ENCODE results near the gene GFRA4.

Gene GFRA4

DNA sequence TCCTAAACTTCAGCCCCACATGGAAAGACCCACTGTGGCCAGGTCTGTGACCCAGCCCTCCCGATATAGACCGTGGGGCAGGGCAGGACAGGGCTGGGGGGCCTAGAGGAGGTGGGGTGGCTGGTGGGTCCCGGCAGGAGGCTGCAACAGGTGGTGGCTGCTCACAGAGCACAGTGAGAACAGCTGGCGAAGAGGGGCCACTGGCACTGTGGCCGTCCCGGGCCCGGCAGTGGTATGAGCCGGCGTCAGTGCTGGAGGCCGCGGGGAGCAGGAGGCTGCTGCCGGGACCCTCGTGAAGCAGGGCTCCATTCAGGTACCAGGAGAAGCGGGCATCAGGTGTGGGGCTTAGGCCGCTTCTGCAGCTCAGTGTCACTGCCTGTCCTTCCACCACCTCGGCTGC is 35.8 kb upstream of the GFRA4 start:
- Histone ChIP-seq H3K27ac (ENCODE audit: extremely low read depth, low read depth, low read length) (no peak overlapping the region), H3K36me3 (ENCODE audit: control insufficient read depth in 2 of 2, insufficient read depth in 1 of 2, low read length in 2 of 2) (no peaks in the 10 kb centered on the region), H3K4me3 (ENCODE audit: low read depth, low read length) (no peak overlapping the region), H3K4me1 (ENCODE audit: control insufficient read depth, insufficient read depth, low read length) (no peaks in the 10 kb centered on the region), H3K9me3 (ENCODE audit: control insufficient read depth, insufficient read depth, low read depth, low read length) (no peaks in the 10 kb centered on the region)
- CTCF ChIA-PET = interaction anchor here (0.7 to 4.7 kb wide), 6 partner anchors 9 to 96 kb away, joined by 3 to 40 read pairs (median 4); no protein-coding TSS in a partner anchor
- TF ChIP-seq ZNF24 (tag by site-specific recombination; IDR thresholded peaks at IDR 0.05) = no peak
- TF ChIP-seq ZBTB20 (tag by site-specific recombination; IDR thresholded peaks at IDR 0.05) = no peak
- TF ChIP-seq SCRT2 (tag by site-specific recombination; IDR thresholded peaks at IDR 0.05) = peak; percentile 90
- peak; percentile 52; the same call in 1 of the 2 replicates for TF ChIP-seq SCRT1 (tag by site-specific recombination; IDR thresholded peaks at IDR 0.05; ENCODE audit: borderline replicate concordance)
- no peak for TF ChIP-seq ZNF677 (tag by site-specific recombination; IDR thresholded peaks at IDR 0.05)
- no peak for TF ChIP-seq ZNF266 (tag by site-specific recombination; IDR thresholded peaks at IDR 0.05; ENCODE audit: low read depth)
- no peak for TF ChIP-seq ZNF221 (tag by site-specific recombination; IDR thresholded peaks at IDR 0.05; ENCODE audit: borderline replicate concordance)
- POLR2A ChIA-PET = no interaction called here

DNA sequence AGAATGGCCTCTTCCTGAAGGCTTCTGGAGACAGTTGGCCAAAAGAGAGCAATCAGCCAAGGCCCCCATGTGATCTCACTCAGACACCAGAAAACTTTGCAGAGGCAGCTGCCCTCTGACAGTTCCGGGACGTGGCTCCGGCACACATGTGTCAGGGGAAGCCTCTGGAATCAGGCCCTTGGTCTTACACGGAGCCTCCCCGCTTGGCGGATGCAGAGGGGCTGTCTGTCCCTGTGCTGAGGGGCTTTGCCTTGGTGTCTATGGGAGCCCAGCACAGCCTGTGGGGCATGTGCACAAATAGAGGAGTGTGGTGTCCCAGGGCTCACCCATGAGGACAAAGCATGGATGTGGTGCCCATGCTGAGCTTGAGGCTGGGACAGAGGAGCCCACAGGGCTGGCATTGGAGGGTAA is 35.4 kb upstream of the GFRA4 start:
- POLR2A ChIA-PET = no interaction called here

More for the DNA sequence above, 35.4 kb upstream of the GFRA4 start:
- Histone ChIP-seq H3K4me3 (ENCODE audit: low read depth, low read length) (no peak overlapping the region), H3K36me3 (ENCODE audit: control insufficient read depth in 2 of 2, insufficient read depth in 1 of 2, low read length in 2 of 2) (no peaks in the 10 kb centered on the region), H3K4me1 (ENCODE audit: control insufficient read depth, insufficient read depth, low read length) (no peaks in the 10 kb centered on the region), H3K9me3 (ENCODE audit: control insufficient read depth, insufficient read depth, low read depth, low read length) (no peaks in the 10 kb centered on the region), H3K27ac (ENCODE audit: extremely low read depth, low read depth, low read length) (no peak overlapping the region)
- CTCF ChIA-PET = interaction anchor here (0.7 to 4.7 kb wide), 3 partner anchors 12 to 96 kb away, joined by 3 to 40 read pairs (median 4); no protein-coding TSS in a partner anchor
- TF ChIP-seq ZFP69B (tag by site-specific recombination; IDR thresholded peaks at IDR 0.05) = no peak
- no peak for TF ChIP-seq PRDM2 (tag by site-specific recombination; IDR thresholded peaks at IDR 0.05; ENCODE audit: borderline replicate concordance)
- TF ChIP-seq ZNF48 (tag by site-specific recombination; IDR thresholded peaks at IDR 0.05) = no peak
- no peak for TF ChIP-seq KLF1 (tag by site-specific recombination; IDR thresholded peaks at IDR 0.05)
- TF ChIP-seq ZNF514 (tag by site-specific recombination; IDR thresholded peaks at IDR 0.05) = no peak
- TF ChIP-seq ZNF660 (tag by site-specific recombination; IDR thresholded peaks at IDR 0.05) = no peak
- TF ChIP-seq ZNF341 (tag by site-specific recombination; IDR thresholded peaks at IDR 0.05; ENCODE audit: low read depth) = no peak
- TF ChIP-seq ZNF677 (tag by site-specific recombination; IDR thresholded peaks at IDR 0.05) = no peak
- no peak for TF ChIP-seq ZFP37 (tag by site-specific recombination; IDR thresholded peaks at IDR 0.05)
- no peak for TF ChIP-seq ZNF843 (tag by site-specific recombination; IDR thresholded peaks at IDR 0.05)
- TF ChIP-seq ZBTB8A (tag by site-specific recombination; IDR thresholded peaks at IDR 0.05) = no peak
- TF ChIP-seq OVOL3 (tag by site-specific recombination; IDR thresholded peaks at IDR 0.05) = no peak
- TF ChIP-seq ZNF518A (tag by site-specific recombination; conservative IDR thresholded peaks at IDR 0.05; ENCODE audit: low read depth) = no peak
- TF ChIP-seq INSM2 (tag by site-specific recombination; IDR thresholded peaks at IDR 0.05) = no peak
